Measurements from ENCODE around the gene HTATSF1. TPM values are rescaled to one million over a fixed set of nuclear protein-coding genes. Genes with fewer than 3 reads are reported as not detected.

HTATSF1 gene
- total and polyA plus RNA-seq, 2 donors (not counting 1 experiment from before 2014, with no cell fraction given): 1.0 to 18.7 TPM

DNA sequence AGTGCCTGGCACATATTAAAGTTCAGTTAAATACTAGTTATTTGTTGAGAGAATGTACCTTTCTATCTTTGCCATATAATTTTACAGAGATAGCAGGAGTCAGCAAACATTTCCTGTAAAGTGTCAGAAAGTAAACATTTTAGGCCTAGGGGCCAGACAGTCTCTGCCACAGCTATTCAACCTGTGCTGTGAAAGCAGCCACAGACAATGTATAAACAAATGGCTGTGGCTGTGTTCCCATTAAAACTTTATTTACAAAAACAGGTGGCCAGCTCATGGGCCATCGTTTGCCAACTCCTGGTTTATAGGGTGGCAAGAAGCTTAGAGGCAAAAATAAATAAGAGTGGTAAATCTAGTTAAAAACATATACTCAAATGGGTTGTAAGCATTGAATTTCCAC, 43.6 kb upstream of the HTATSF1 start:
- no peak for DNase-seq
- no peaks in the 10 kb centered on the region for H3K27me3 ChIP-seq (replicated peaks in 1 of 4; ENCODE audit: control extremely low read depth in 1 of 4, control insufficient read depth in 3 of 4, insufficient read depth in 4 of 4, low read length in 3 of 4)
- POLR2A ChIA-PET: no interaction called here

DNA sequence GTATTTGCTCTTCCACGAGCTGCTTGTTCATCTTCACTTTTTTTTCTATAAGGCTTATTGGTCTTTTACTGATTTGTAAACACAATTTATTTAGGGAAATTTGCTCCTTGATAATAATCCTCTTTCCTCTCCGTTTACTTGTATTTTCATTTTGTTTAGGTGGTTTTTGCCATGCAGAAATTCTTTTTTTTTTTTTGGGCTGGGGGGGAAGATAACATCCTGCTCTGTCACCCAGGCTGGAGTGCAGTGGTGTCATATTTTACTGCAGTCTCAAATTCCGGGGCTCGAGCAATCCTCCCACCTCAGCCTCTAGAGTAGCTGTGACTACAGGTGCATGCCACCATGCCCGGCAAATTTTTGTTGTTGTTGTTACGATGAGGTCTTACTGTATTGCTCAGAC, 41.3 kb upstream of the HTATSF1 start:
- no peak overlapping the region for H3K4me3 Mint-ChIP-seq
- H3K4me1 Mint-ChIP-seq: no peaks in the 10 kb centered on the region
- CTCF ChIA-PET: no interaction called here
- H3K4me2 ChIP-seq (replicated peaks; ENCODE audit: low read depth, low read length, poor library complexity, severe bottlenecking): no peak overlapping the region
- H3K36me3 ChIP-seq (replicated peaks in 1 of 2; ENCODE audit: control extremely low read depth in 1 of 2, control insufficient read depth in 1 of 2, extremely low read depth in 1 of 2, insufficient read depth in 2 of 2, low read length in 1 of 2): no peaks in the 10 kb centered on the region
- H3K79me2 ChIP-seq (ENCODE audit: control insufficient read depth, insufficient read depth, low read length): no peaks in the 10 kb centered on the region
- no peak overlapping the region for H3K9ac ChIP-seq (ENCODE audit: low read length)
- no peaks in the 10 kb centered on the region for H3K9me3 Mint-ChIP-seq (ENCODE audit: insufficient read depth)
- DNase-seq (no peak), ATAC-seq (ENCODE audit: low read depth) (no peak)
- H3K27me3 ChIP-seq (replicated peaks in 1 of 4; ENCODE audit: control extremely low read depth in 1 of 4, control insufficient read depth in 3 of 4, insufficient read depth in 4 of 4, low read length in 3 of 4): no peaks in the 10 kb centered on the region
- no peaks in the 10 kb centered on the region for H3K9me3 ChIP-seq (ENCODE audit: control extremely low read depth in 1 of 3, control insufficient read depth in 2 of 3, insufficient read depth in 1 of 3, low read length in 2 of 3)
- no peaks in the 10 kb centered on the region for H4K20me1 ChIP-seq (ENCODE audit: control insufficient read depth, insufficient read depth, low read length, poor library complexity, severe bottlenecking)
- H3K4me3 ChIP-seq (ENCODE audit: control extremely low read depth in 1 of 5, extremely low read depth in 1 of 5, insufficient read depth in 1 of 5, low read depth in 2 of 5, low read length in 4 of 5): no peak overlapping the region
- H3K4me1 ChIP-seq (ENCODE audit: control insufficient read depth in 2 of 2, insufficient read depth in 2 of 2, low read length in 2 of 2): no peaks in the 10 kb centered on the region
- H3K27ac ChIP-seq (ENCODE audit: low read length in 2 of 2): no peak overlapping the region
- intact Hi-C loops (cut with micrococcal nuclease): no loop called here
- H3K27me3 Mint-ChIP-seq: no peaks in the 10 kb centered on the region
- WGBS (ENCODE audit: insufficient coverage): no CpG with 5 or more reads among the region's 6 CpGs
- no peak overlapping the region for H2AFZ ChIP-seq (ENCODE audit: insufficient read depth, low read depth, low read length, poor library complexity, severe bottlenecking)
- POLR2A ChIA-PET: no interaction called here
- no peak for TF ChIP-seq EZH2 (IDR thresholded peaks at IDR 0.05; ENCODE audit: borderline replicate concordance, insufficient read depth, low read depth, low read length, poor library complexity, severe bottlenecking)
- TF ChIP-seq, protein P1, sequence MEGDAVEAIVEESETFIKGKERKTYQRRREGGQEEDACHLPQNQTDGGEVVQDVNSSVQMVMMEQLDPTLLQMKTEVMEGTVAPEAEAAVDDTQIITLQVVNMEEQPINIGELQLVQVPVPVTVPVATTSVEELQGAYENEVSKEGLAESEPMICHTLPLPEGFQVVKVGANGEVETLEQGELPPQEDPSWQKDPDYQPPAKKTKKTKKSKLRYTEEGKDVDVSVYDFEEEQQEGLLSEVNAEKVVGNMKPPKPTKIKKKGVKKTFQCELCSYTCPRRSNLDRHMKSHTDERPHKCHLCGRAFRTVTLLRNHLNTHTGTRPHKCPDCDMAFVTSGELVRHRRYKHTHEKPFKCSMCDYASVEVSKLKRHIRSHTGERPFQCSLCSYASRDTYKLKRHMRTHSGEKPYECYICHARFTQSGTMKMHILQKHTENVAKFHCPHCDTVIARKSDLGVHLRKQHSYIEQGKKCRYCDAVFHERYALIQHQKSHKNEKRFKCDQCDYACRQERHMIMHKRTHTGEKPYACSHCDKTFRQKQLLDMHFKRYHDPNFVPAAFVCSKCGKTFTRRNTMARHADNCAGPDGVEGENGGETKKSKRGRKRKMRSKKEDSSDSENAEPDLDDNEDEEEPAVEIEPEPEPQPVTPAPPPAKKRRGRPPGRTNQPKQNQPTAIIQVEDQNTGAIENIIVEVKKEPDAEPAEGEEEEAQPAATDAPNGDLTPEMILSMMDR (IDR thresholded peaks at IDR 0.05): no peak
- H3K27ac Mint-ChIP-seq: no peak overlapping the region

More for the DNA sequence above, 43.6 kb upstream of the HTATSF1 start:
- no peak for ATAC-seq (ENCODE audit: low read depth)
- Histone ChIP-seq H3K79me2 (ENCODE audit: control insufficient read depth, insufficient read depth, low read length) (no peaks in the 10 kb centered on the region), H3K4me2 (replicated peaks; ENCODE audit: low read depth, low read length, poor library complexity, severe bottlenecking) (no peak overlapping the region), H2AFZ (ENCODE audit: insufficient read depth, low read depth, low read length, poor library complexity, severe bottlenecking) (no peak overlapping the region), H3K9me3 (ENCODE audit: control extremely low read depth in 1 of 3, control insufficient read depth in 2 of 3, insufficient read depth in 1 of 3, low read length in 2 of 3) (no peaks in the 10 kb centered on the region), H3K36me3 (replicated peaks in 1 of 2; ENCODE audit: control extremely low read depth in 1 of 2, control insufficient read depth in 1 of 2, extremely low read depth in 1 of 2, insufficient read depth in 2 of 2, low read length in 1 of 2) (no peaks in the 10 kb centered on the region), H3K9ac (ENCODE audit: low read length) (no peak overlapping the region), H4K20me1 (ENCODE audit: control insufficient read depth, insufficient read depth, low read length, poor library complexity, severe bottlenecking) (no peaks in the 10 kb centered on the region), H3K27ac (ENCODE audit: low read length in 2 of 2) (no peak overlapping the region), H3K4me1 (ENCODE audit: control insufficient read depth in 2 of 2, insufficient read depth in 2 of 2, low read length in 2 of 2) (no peaks in the 10 kb centered on the region), H3K4me3 (ENCODE audit: control extremely low read depth in 1 of 5, extremely low read depth in 1 of 5, insufficient read depth in 1 of 5, low read depth in 2 of 5, low read length in 4 of 5) (no peak overlapping the region)
- no peaks in the 10 kb centered on the region for H3K27me3 Mint-ChIP-seq
- WGBS (ENCODE audit: insufficient coverage): no CpG with 5 or more reads among the region's 1 CpG
- no peaks in the 10 kb centered on the region for H3K4me1 Mint-ChIP-seq
- intact Hi-C loops (cut with micrococcal nuclease): no loop called here
- no peaks in the 10 kb centered on the region for H3K9me3 Mint-ChIP-seq (ENCODE audit: insufficient read depth)
- TF ChIP-seq, protein P1 (IDR thresholded peaks at IDR 0.05): no peak
- TF ChIP-seq EZH2 (IDR thresholded peaks at IDR 0.05; ENCODE audit: borderline replicate concordance, insufficient read depth, low read depth, low read length, poor library complexity, severe bottlenecking): no peak
- no peak overlapping the region for H3K4me3 Mint-ChIP-seq
- CTCF ChIA-PET: no interaction called here
- H3K27ac Mint-ChIP-seq: no peak overlapping the region
